HepG2 (cell line): ENCODE measurements around the gene CCDC195. TPM values are rescaled to one million over a fixed set of nuclear protein-coding genes. Genes with fewer than 3 reads are reported as not detected.

Experiments
- ATAC-seq: fragments of 200-7000 bp; cut with Tn5 transposase; 3 replicates; pipeline ENCODE4 v1.9.1; 2020; ENCODE audit warnings: mild to moderate bottlenecking, moderate library complexity
- BruUV-seq: library from RNA; stranded (reverse); fragments of 400-500 nt; replicated peaks from 2 replicates; lab custom pipeline; 2021; lab: Mats Ljungman, UMichigan
- CTCF ChIA-PET: fragments of 300-600 bp; formaldehyde crosslinking; extraction: SDS; loops from one replicate; lab custom pipeline; 2021; ENCODE audit warnings: low total read pairs, inconsistent platforms, low intra/inter-chr PET ratio; lab: Yijun Ruan, JAX
- POLR2A ChIA-PET: fragments of 350-600 bp; sonication (Branson Sonifier 250); formaldehyde crosslinking; loops from one replicate; lab custom pipeline; 2020; ENCODE audit warnings: antibody characterized with exemption, inconsistent platforms; lab: Yijun Ruan, JAX
- DNase-seq: peaks from one replicate; pipeline ENCODE4 v3.0.0-alpha.2; 2015; ENCODE audit warnings: low spot score
- FAIRE-seq: peaks from 3 replicates; lab custom pipeline; 2011; peaks lifted over from hg19 to GRCh38; lab: Jason Lieb, UNC
- H2AFZ ChIP-seq: one replicate; pipeline ENCODE4 v1.6.1; 2011; ENCODE audit warnings: low read length, inconsistent platforms
- H3K27ac ChIP-seq: fragments of 300-600 bp; 3 replicates; pipeline ENCODE4 v1.8.0; 2011; ENCODE audit warnings: mixed run types, mild to moderate bottlenecking, mixed read lengths, low read length, inconsistent platforms; ENCODE audit not compliant: insufficient read depth; ENCODE audit errors: extremely low read length
- H3K27me3 ChIP-seq, 2 experiments: fragments of 200-600 bp in 1 of 2; 2 replicates in 1 of 2; 3 replicates in 1 of 2; pipeline versions ENCODE4 v1.6.0 to v1.8.0; 2011; ENCODE audit warnings: low read length in 2 of 2, mild to moderate bottlenecking in 2 of 2, moderate library complexity in 2 of 2, inconsistent platforms in 1 of 2; ENCODE audit not compliant: insufficient read depth in 2 of 2, control insufficient read depth in 1 of 2
- H3K36me3 ChIP-seq, 2 experiments: fragments of 200-600 bp in 1 of 2; replicated peaks in 1 of 2; 2 replicates in 1 of 2; 3 replicates in 1 of 2; pipeline versions ENCODE4 v1.5.1 to v1.8.0; 2011; ENCODE audit warnings: low read length in 2 of 2, inconsistent platforms in 1 of 2; ENCODE audit not compliant: insufficient read depth in 2 of 2, control insufficient read depth in 1 of 2
- H3K4me1 ChIP-seq: 2 replicates; pipeline ENCODE4 v1.5.1; 2012; ENCODE audit warnings: low read length, inconsistent platforms; ENCODE audit not compliant: insufficient read depth
- H3K4me2 ChIP-seq: 2 replicates; pipeline ENCODE4 v1.6.0; 2011; ENCODE audit warnings: low read depth, low read length, inconsistent platforms
- H3K4me3 ChIP-seq, 3 experiments: fragments of 200-600 bp in 1 of 3; sonication (generic), shearing (Covaris generic) in 1 of 3; replicated peaks in 1 of 3; 2 replicates each; pipeline ENCODE4 v1.5.1; 2011 to 2016; ENCODE audit warnings: low read length in 3 of 3, inconsistent platforms in 2 of 3, low read depth in 2 of 3, mild to moderate bottlenecking in 2 of 3, control low read depth in 1 of 3, mixed read lengths in 1 of 3; ENCODE audit not compliant: insufficient read depth in 1 of 3
- H3K79me2 ChIP-seq: one replicate; pipeline ENCODE4 v1.6.1; 2011; ENCODE audit warnings: low read length, inconsistent platforms; ENCODE audit not compliant: insufficient read depth
- H3K9ac ChIP-seq: 2 replicates; pipeline ENCODE4 v1.6.0; 2011; ENCODE audit warnings: mild to moderate bottlenecking, low read depth, low read length, inconsistent platforms; ENCODE audit not compliant: insufficient read depth
- H3K9me3 ChIP-seq: 2 replicates; pipeline ENCODE4 v1.5.1; 2012; ENCODE audit warnings: mild to moderate bottlenecking, low read length
- H4K20me1 ChIP-seq: 2 replicates; pipeline ENCODE4 v1.6.0; 2011; ENCODE audit warnings: inconsistent platforms, mild to moderate bottlenecking, low read length, moderate library complexity; ENCODE audit not compliant: insufficient read depth
- CAMTA2 ChIP-seq: sonication (generic); formaldehyde crosslinking; IDR thresholded peaks from 2 replicates; pipeline ENCODE4 v1.4.0; 2020; ENCODE audit warnings: mild to moderate bottlenecking, missing genetic modification reagents, borderline replicate concordance
- GLMP ChIP-seq: sonication (generic); formaldehyde crosslinking; IDR thresholded peaks from 2 replicates; pipeline ENCODE4 v1.9.0; 2021; ENCODE audit warnings: missing genetic modification reagents, mild to moderate bottlenecking, borderline replicate concordance
- TRIM22 ChIP-seq: fragments of 450-650 bp; IDR thresholded peaks from 2 replicates; pipeline ENCODE4 v1.6.1; 2017
- ZBTB10 ChIP-seq: sonication (generic); formaldehyde crosslinking; IDR thresholded peaks from 2 replicates; pipeline ENCODE4 v1.4.0; 2020; ENCODE audit warnings: missing genetic modification reagents, borderline replicate concordance
- ZC3H13 ChIP-seq: sonication (generic); formaldehyde crosslinking; IDR thresholded peaks from 2 replicates; pipeline ENCODE4 v1.8.1; 2023; ENCODE audit warnings: mild to moderate bottlenecking, missing genetic modification reagents, moderate library complexity
- ZC3H4 ChIP-seq: sonication (generic); formaldehyde crosslinking; IDR thresholded peaks from 2 replicates; pipeline ENCODE4 v1.4.0; 2020; ENCODE audit warnings: missing genetic modification reagents, borderline replicate concordance
- ZNF282 ChIP-seq: fragments of 450-650 bp; IDR thresholded peaks from 2 replicates; pipeline ENCODE4 v1.6.1; 2018; ENCODE audit not compliant: partially characterized antibody
- ZNF883 ChIP-seq: sonication (generic); formaldehyde crosslinking; IDR thresholded peaks from 2 replicates; pipeline ENCODE4 v1.5.1; 2020; ENCODE audit warnings: mild to moderate bottlenecking, missing genetic modification reagents; ENCODE audit errors: not compliant biosample characterization
- WGBS: methylation state at CpG from one replicate; pipeline ENCODE4 v1.1.6; 2017; ENCODE audit warnings: low lambda C conversion rate; 5-methylcytosine and 5-hydroxymethylcytosine counted together
- in situ Hi-C: cut with HindIII; loops from 2 replicates; pipeline ENCODE4 v1.10.0; 2017; ENCODE audit warnings: low pct_unique_long_range_greater_than_20kb; ENCODE audit not compliant: extremely low pct_ligation_motif_present
- intact Hi-C: fragments of 100-400 bp; cut with micrococcal nuclease; formaldehyde crosslinking; loops from one replicate; pipeline ENCODE4 v1.10.0; 2022; ENCODE audit not compliant: unreplicated experiment
- polyA plus RNA-seq, 8 experiments: library from polyadenylated mRNA; depleted of rRNA in 3 of 8; stranded (reverse) in 7 of 8; unstranded in 1 of 8; fragments of >200 nt; fragmentation: Illumina TruSeq in 4 of 8; extraction: Trizol in 4 of 8; gene quantifications; 2 replicates each; pipeline versions ENCODE4 v1.2.1 to v1.2.3, GENCODE V29; 2011 to 2016; ENCODE audit warnings: low read depth in 4 of 8, missing spikeins in 1 of 8, mixed read lengths in 1 of 8; ENCODE audit not compliant: insufficient read depth in 1 of 8
- total RNA-seq, 5 experiments: library from RNA; depleted of rRNA; stranded (reverse); fragments of >200 nt; fragmentation: Illumina TruSeq; extraction: Trizol; gene quantifications; 2 replicates each; pipeline ENCODE4 v1.2.3, GENCODE V29; 2016; ENCODE audit warnings: low read depth in 1 of 5
- TF ChIP-seq, protein P1 (sequence below): sonication (generic); formaldehyde crosslinking; IDR thresholded peaks from 2 replicates; pipeline ENCODE4 v1.4.0; 2020; ENCODE audit warnings: missing genetic modification reagents

The CCDC195 gene
- total and polyA plus RNA-seq, 2 of the 13 experiments (the other 11 are each of a cell fraction or from before 2014, with no cell fraction given) = not detected

GRCh38 chr2:224722250-224722649, 6.1 kb upstream of the CCDC195 start (continued):
- TF ChIP-seq ZBTB10 (CRISPR knock-in tag) = no peak

GRCh38 chr2:224716921-224717320, 756 bp upstream of the CCDC195 start:
- Histone ChIP-seq H3K27me3 (no peaks in the 10 kb centered on the region), H2AFZ (no peak overlapping the region), H3K36me3 (no peaks in the 10 kb centered on the region; a peak in 1 of 5 replicates), H3K79me2 (no peaks in the 10 kb centered on the region), H3K9me3 (no peaks in the 10 kb centered on the region), H3K4me3 (no peak overlapping the region), H4K20me1 (no peaks in the 10 kb centered on the region), H3K4me2 (no peak overlapping the region), H3K9ac (no peak overlapping the region), H3K4me1 (0 out of 2 replicates have a peak, but pooled peaks cover 7% of the 10 kb centered on the region), H3K27ac (no peak overlapping the region)
- no peak for ATAC-seq
- no peak for FAIRE-seq
- WGBS = 4% methylated on average over 2 of the region's 2 CpGs
- no peak for TF ChIP-seq ZNF883 (CRISPR knock-in tag)
- no peak for TF ChIP-seq TRIM22
- TF ChIP-seq ZNF282 = no peak
- TF ChIP-seq CAMTA2 (CRISPR knock-in tag) = no peak
- TF ChIP-seq ZC3H4 (CRISPR knock-in tag) = no peak
- no peak for TF ChIP-seq GLMP (CRISPR knock-in tag)
- TF ChIP-seq, protein P1, sequence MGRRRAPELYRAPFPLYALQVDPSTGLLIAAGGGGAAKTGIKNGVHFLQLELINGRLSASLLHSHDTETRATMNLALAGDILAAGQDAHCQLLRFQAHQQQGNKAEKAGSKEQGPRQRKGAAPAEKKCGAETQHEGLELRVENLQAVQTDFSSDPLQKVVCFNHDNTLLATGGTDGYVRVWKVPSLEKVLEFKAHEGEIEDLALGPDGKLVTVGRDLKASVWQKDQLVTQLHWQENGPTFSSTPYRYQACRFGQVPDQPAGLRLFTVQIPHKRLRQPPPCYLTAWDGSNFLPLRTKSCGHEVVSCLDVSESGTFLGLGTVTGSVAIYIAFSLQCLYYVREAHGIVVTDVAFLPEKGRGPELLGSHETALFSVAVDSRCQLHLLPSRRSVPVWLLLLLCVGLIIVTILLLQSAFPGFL (CRISPR knock-in tag) = no peak
- no peak for TF ChIP-seq ZC3H13 (CRISPR knock-in tag)
- intact Hi-C loops = no loop called here
- POLR2A ChIA-PET = no interaction called here
- no TSS peak for BruUV-seq
- CTCF ChIA-PET = no interaction called here
- no peak for DNase-seq
- in situ Hi-C loops = no loop called here
